ENCODE results near the gene CYP27A1. TPM values are rescaled to one million over a fixed set of nuclear protein-coding genes. Genes with fewer than 3 reads are reported as not detected.

The CYP27A1 gene
- total RNA-seq, 1 donor from 2014 or later, result 7.9 TPM

Small RNA genes within 50 kb of the gene (microRNA-seq; reads per million reads assigned to microRNA genes)
- gene MIR9500 (ENCODE audit: borderline number of aligned reads), result not detected

Other genes with a start within 250 kb of the CYP27A1 start
- gene USP37, start 213.8 kb upstream of the CYP27A1 start, total RNA-seq, result 6.6 TPM
- gene CNOT9, start 213.3 kb upstream of the CYP27A1 start, total RNA-seq, result 18.6 TPM
- 0.55 TPM for gene PLCD4, start 174.2 kb upstream of the CYP27A1 start, total RNA-seq
- gene ZNF142, start 122.5 kb upstream of the CYP27A1 start, total RNA-seq, result 21.4 TPM
- 49.1 TPM for gene BCS1L, start 122.5 kb upstream of the CYP27A1 start, total RNA-seq
- gene RNF25, start 110.1 kb upstream of the CYP27A1 start, total RNA-seq, result 12.4 TPM
- gene STK36, start 110.1 kb upstream of the CYP27A1 start, total RNA-seq, result 12.9 TPM
- gene TTLL4, start 71.3 kb upstream of the CYP27A1 start, total RNA-seq, result 4.6 TPM
- gene PRKAG3, start 49.7 kb downstream of the CYP27A1 start, total RNA-seq, result 0.12 TPM
- gene WNT6, start 77.7 kb downstream of the CYP27A1 start, total RNA-seq, result 2.4 TPM
- gene WNT10A, start 98.7 kb downstream of the CYP27A1 start, total RNA-seq, result not detected
- not detected for gene CDK5R2, start 177.5 kb downstream of the CYP27A1 start, total RNA-seq
- gene FEV, start 203.0 kb downstream of the CYP27A1 start, total RNA-seq, result not detected
- gene CRYBA2, start 211.3 kb downstream of the CYP27A1 start, total RNA-seq, result not detected